GM12878 (cell line): ENCODE data around the gene DDAH1.

ENCODE experiments used
- CTCF ChIP-seq, 3 experiments: IDR thresholded peaks in 2 of 3; conservative IDR thresholded peaks in 1 of 3; 2 replicates each; pipeline ENCODE4 v1.5.1; 2011; ENCODE audit warnings: low read depth in 3 of 3, low read length in 3 of 3, mild to moderate bottlenecking in 3 of 3, control low read depth in 2 of 3, moderate library complexity in 2 of 3, inconsistent platforms in 1 of 3, mixed read lengths in 1 of 3; ENCODE audit not compliant: control insufficient read depth in 2 of 3, insufficient read depth in 1 of 3; ENCODE audit errors: extremely low read depth in 1 of 3
- GABPA ChIP-seq: IDR thresholded peaks from 2 replicates; pipeline ENCODE4 v1.6.1; 2014; ENCODE audit warnings: antibody characterized with exemption, low read depth, mild to moderate bottlenecking, inconsistent platforms

GRCh38 chr1:85289207-85289847 lies 175.6 kb downstream of the DDAH1 start:
- TF ChIP-seq CTCF (IDR thresholded peaks at IDR 0.05 in 2 of 3, conservative IDR thresholded peaks at IDR 0.05 in 1 of 3; ENCODE audit: control insufficient read depth in 2 of 3, extremely low read depth in 1 of 3, insufficient read depth in 1 of 3, low read depth in 3 of 3, low read length in 3 of 3): no peak
- no peak for TF ChIP-seq GABPA
